Measurements from ENCODE around the gene CSNK2A2.
A peak's percentile ranks its signal among the peaks of the same experiment; 100 is the strongest.

The CSNK2A2 gene

DNA sequence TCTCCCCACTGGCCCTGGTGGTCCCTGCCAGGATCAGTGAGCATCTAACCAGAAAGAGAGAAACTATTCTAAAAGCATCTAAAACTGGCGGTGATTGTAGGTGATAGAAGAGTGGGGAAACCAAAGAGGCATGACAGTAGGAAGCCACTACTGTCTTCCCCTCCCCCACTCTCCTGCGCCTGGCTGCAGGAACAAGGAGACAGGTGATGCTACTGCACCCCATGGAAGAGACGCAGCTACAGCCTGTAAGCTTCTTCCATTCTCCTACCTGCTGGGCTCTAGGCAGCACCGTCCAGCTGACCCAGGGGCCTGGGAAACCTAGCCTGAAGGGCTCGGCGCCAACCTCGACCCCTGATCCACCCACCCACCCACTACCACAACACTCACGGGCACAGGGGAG lies 32.4 kb upstream of the CSNK2A2 start:
- TF ChIP-seq, protein P1, sequence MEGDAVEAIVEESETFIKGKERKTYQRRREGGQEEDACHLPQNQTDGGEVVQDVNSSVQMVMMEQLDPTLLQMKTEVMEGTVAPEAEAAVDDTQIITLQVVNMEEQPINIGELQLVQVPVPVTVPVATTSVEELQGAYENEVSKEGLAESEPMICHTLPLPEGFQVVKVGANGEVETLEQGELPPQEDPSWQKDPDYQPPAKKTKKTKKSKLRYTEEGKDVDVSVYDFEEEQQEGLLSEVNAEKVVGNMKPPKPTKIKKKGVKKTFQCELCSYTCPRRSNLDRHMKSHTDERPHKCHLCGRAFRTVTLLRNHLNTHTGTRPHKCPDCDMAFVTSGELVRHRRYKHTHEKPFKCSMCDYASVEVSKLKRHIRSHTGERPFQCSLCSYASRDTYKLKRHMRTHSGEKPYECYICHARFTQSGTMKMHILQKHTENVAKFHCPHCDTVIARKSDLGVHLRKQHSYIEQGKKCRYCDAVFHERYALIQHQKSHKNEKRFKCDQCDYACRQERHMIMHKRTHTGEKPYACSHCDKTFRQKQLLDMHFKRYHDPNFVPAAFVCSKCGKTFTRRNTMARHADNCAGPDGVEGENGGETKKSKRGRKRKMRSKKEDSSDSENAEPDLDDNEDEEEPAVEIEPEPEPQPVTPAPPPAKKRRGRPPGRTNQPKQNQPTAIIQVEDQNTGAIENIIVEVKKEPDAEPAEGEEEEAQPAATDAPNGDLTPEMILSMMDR (IDR thresholded peaks at IDR 0.05; ENCODE audit: low read depth, low read length): no peak
- no peak for DNase-seq (ENCODE audit: low read depth in 2 of 2)
- no peak overlapping the region for H3K4me3 ChIP-seq (replicated peaks in 1 of 2; ENCODE audit: low read depth in 2 of 2, low read length in 2 of 2)

- no peak overlapping the region for H3K4me3 ChIP-seq (replicated peaks in 1 of 2; ENCODE audit: low read depth in 2 of 2, low read length in 2 of 2)
- TF ChIP-seq, protein P1 (IDR thresholded peaks at IDR 0.05; ENCODE audit: low read depth, low read length): no peak
- no peak for DNase-seq (ENCODE audit: low read depth in 2 of 2)
These were observed 28.9 kb upstream of the CSNK2A2 start for GRCh38 chr16:58226790-58227189.

- no peak overlapping the region for H3K4me3 ChIP-seq (replicated peaks in 1 of 2; ENCODE audit: low read depth in 2 of 2, low read length in 2 of 2)
- no peak for DNase-seq (ENCODE audit: low read depth in 2 of 2)
- TF ChIP-seq, protein P1 (IDR thresholded peaks at IDR 0.05; ENCODE audit: low read depth, low read length): no peak
These were observed 28.2 kb upstream of the CSNK2A2 start for GRCh38 chr16:58225965-58226602.

DNA sequence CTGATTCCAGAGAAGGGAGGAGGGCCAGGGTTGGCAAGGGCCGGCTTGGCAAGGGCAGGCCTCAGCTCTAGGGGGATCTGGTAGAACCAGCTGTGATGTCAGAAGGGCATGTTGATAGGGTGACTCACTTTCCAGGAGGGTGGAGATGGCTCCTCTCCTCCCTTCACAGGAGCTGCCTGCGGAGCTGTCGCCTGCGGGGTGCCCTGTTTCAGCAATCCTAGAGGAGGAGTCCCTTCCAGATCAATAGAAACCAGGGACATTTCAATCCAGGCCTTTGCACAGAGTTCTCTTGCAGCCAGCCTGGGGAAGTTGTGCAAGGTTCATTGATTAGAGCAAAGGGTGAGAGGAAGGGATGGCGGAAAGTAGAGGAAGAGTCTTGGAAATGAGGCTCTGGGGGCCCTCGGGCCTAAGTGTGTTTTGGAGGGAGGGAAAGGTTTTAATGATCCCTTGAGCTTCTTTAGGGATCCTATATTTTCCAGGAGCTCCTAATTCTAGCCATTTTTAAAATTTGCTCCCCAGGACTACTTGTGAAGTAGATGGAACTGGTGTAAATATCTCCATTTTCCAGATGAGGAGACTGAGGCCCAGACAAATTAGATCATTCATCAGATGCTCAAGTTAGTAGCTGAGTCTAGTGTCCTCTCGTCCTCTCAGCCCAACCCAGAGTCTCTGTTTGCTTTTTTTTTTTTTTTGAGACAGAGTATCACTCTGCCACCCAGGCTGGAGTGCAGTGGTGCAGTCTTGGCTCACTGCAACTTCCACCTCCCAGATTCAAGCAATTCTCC lies 24.8 kb upstream of the CSNK2A2 start:
- TF ChIP-seq, protein P1 (IDR thresholded peaks at IDR 0.05; ENCODE audit: low read depth, low read length): no peak
- DNase-seq (ENCODE audit: low read depth in 2 of 2): peak; percentile 7 to 8
- no peak overlapping the region for H3K4me3 ChIP-seq (replicated peaks in 1 of 2; ENCODE audit: low read depth in 2 of 2, low read length in 2 of 2)

GRCh38 chr16:58219432-58219831 lies 21.5 kb upstream of the CSNK2A2 start:
- H3K4me3 ChIP-seq (replicated peaks in 1 of 2; ENCODE audit: low read depth in 2 of 2, low read length in 2 of 2): no peak overlapping the region
- TF ChIP-seq, protein P1 (IDR thresholded peaks at IDR 0.05; ENCODE audit: low read depth, low read length): no peak
- DNase-seq (ENCODE audit: low read depth in 2 of 2): no peak

DNA sequence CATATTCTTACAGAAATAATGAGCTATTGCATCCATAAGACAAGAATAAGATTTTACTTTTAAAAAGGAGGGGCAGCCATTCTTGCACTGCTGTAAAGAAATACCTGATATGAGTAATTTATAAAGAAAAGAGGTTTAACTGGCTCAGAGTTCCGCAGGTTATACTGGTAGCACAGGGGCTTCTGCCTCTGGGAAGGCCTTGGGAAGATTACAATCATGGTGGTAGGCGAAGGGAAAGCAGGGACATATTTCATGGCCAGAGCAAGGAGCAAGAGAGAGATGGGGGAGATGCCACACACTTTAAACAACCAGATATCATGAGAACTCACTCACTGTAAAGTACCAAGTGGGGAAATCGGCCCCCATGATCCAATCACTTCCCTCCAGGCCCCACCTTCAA lies 20.9 kb upstream of the CSNK2A2 start:
- TF ChIP-seq, protein P1 (IDR thresholded peaks at IDR 0.05; ENCODE audit: low read depth, low read length): no peak
- no peak overlapping the region for H3K4me3 ChIP-seq (replicated peaks in 1 of 2; ENCODE audit: low read depth in 2 of 2, low read length in 2 of 2)
- no peak for DNase-seq (ENCODE audit: low read depth in 2 of 2)
